H54 (cell line): ENCODE results near the gene GUCY2D.

Source experiments
- DNase-seq: peaks from one replicate; pipeline ENCODE4 v3.0.0; 2011; ENCODE audit warnings: low spot score, mixed read lengths; ENCODE audit not compliant: insufficient read length
- FAIRE-seq: peaks from 3 replicates; lab custom pipeline; 2011; peaks lifted over from hg19 to GRCh38; lab: Jason Lieb, UNC
- POLR2A ChIP-seq: IDR thresholded peaks from 2 replicates; pipeline ENCODE4 v1.6.1; 2011; ENCODE audit warnings: low read depth, mild to moderate bottlenecking, low read length

Gene GUCY2D

GRCh38 chr17:8068736-8069586 is 66.5 kb downstream of the GUCY2D start:
- no peak for DNase-seq
- no peak for FAIRE-seq
- no peak for TF ChIP-seq POLR2A

GRCh38 chr17:8069587-8069860 is 67.1 kb downstream of the GUCY2D start:
- no peak for TF ChIP-seq POLR2A
- FAIRE-seq: no peak
- no peak for DNase-seq
